ENCODE measurements around the gene CAMK2B. TPM values are rescaled to one million over a fixed set of nuclear protein-coding genes. Genes with fewer than 3 reads are reported as not detected.

CAMK2B gene
- total and polyA plus RNA-seq, 2 of the 13 experiments (the other 11 are each of a cell fraction or from before 2014, with no cell fraction given): 0.27 to 0.48 TPM

DNA sequence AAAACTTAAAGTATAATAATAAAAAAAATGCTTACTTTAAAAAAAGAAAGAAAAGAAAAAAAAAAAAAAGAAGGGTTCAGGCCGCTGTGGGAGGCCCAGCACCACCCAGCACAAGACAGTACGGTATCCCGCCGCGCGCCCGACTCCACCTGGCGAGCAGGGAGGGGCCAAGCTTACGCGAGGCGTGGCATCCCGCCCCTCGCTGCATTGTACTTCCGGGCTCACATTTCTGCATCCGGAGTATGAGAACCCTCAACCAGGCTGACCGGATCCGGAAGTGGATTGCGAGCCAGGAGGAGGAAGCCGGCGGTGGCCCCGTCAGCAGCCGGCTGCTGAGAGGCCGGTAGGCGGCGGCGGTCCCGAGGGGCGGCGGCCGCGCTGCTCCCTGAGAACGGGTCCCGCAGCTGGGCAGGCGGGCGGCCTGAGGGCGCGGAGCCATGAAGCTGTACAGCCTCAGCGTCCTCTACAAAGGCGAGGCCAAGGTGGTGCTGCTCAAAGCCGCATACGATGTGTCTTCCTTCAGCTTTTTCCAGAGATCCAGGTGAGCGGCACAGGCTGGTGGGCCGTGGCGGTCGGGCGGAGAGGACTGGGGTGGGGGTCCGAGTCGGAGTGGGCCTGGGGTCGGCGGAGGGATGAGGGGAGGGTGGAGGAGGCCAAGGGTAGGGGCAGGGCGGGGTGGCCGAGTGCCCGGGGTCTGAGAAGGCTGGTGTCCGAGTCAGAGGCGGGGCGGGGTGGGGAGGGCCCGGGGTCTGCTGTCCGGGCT is 124.5 kb downstream of the CAMK2B start, which contains the start of gene YKT6 (continued):
- TF ChIP-seq ZNF138 (CRISPR knock-in tag; IDR thresholded peaks at IDR 0.05; ENCODE audit: low read depth) (no peak), PCBP1 (IDR thresholded peaks at IDR 0.05; ENCODE audit: borderline replicate concordance, low read depth, low read length) (0 out of 2 replicates have a peak, but pooled peaks have one; percentile 77), HDAC6 (IDR thresholded peaks at IDR 0.05; ENCODE audit: low read depth, low read length) (no peak), NR2F2 (IDR thresholded peaks at IDR 0.05; ENCODE audit: borderline replicate concordance, low read depth) (no peak), SRSF9 (IDR thresholded peaks at IDR 0.05; ENCODE audit: borderline replicate concordance, insufficient read depth, low read depth, low read length, poor library complexity, severe bottlenecking) (no peak), FOXK1 (CRISPR knock-in tag; IDR thresholded peaks at IDR 0.05; ENCODE audit: borderline replicate concordance, low read depth) (peak; percentile 64; the same call in 1 of the 2 replicates), ZNF34 (CRISPR knock-in tag; IDR thresholded peaks at IDR 0.05; ENCODE audit: borderline replicate concordance) (0 out of 2 replicates have a peak, but pooled peaks have one; percentile 56), ZFP36 (IDR thresholded peaks at IDR 0.05; ENCODE audit: borderline replicate concordance, low read depth, low read length, partially characterized antibody) (no peak), SAP130 (CRISPR knock-in tag; IDR thresholded peaks at IDR 0.05; ENCODE audit: low read depth) (peak; percentile 98), HNRNPL (IDR thresholded peaks at IDR 0.05; ENCODE audit: low read depth, low read length) (0 out of 2 replicates have a peak, but pooled peaks have one; percentile 23), SAFB2 (CRISPR knock-in tag; IDR thresholded peaks at IDR 0.05; ENCODE audit: borderline replicate concordance, low read depth) (no peak; the same call in 1 of the 2 replicates), GABPB1 (CRISPR knock-in tag; IDR thresholded peaks at IDR 0.05) (peak; percentile 97), MXI1 (IDR thresholded peaks at IDR 0.05; ENCODE audit: borderline replicate concordance, low read depth, low read length) (peak; percentile 85; the same call in 1 of the 3 replicates), HIVEP1 (CRISPR knock-in tag; IDR thresholded peaks at IDR 0.05) (no peak), YEATS2 (CRISPR knock-in tag; IDR thresholded peaks at IDR 0.05; ENCODE audit: borderline replicate concordance) (peak; percentile 90), AGO1 (IDR thresholded peaks at IDR 0.05; ENCODE audit: low read depth, low read length, poor library complexity, severe bottlenecking) (peak; percentile 45)
- TF ChIP-seq, protein P1, sequence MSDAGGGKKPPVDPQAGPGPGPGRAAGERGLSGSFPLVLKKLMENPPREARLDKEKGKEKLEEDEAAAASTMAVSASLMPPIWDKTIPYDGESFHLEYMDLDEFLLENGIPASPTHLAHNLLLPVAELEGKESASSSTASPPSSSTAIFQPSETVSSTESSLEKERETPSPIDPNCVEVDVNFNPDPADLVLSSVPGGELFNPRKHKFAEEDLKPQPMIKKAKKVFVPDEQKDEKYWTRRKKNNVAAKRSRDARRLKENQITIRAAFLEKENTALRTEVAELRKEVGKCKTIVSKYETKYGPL (CRISPR knock-in tag; IDR thresholded peaks at IDR 0.05): no peak
- TF ChIP-seq, protein P2, sequence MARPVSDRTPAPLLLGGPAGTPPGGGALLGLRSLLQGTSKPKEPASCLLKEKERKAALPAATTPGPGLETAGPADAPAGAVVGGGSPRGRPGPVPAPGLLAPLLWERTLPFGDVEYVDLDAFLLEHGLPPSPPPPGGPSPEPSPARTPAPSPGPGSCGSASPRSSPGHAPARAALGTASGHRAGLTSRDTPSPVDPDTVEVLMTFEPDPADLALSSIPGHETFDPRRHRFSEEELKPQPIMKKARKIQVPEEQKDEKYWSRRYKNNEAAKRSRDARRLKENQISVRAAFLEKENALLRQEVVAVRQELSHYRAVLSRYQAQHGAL (CRISPR knock-in tag; IDR thresholded peaks at IDR 0.05; ENCODE audit: not compliant biosample characterization): no peak
- TF ChIP-seq, protein P3, sequence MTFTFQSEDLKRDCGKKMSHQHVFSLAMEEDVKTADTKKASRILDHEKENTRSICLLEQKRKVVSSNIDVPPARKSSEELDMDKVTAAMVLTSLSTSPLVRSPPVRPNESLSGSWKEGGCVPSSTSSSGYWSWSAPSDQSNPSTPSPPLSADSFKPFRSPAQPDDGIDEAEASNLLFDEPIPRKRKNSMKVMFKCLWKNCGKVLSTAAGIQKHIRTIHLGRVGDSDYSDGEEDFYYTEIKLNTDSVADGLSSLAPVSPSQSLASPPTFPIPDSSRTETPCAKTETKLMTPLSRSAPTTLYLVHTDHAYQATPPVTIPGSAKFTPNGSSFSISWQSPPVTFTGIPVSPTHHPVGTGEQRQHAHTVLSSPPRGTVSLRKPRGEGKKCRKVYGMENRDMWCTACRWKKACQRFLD (CRISPR knock-in tag; IDR thresholded peaks at IDR 0.05; ENCODE audit: borderline replicate concordance): no peak
- TF ChIP-seq, protein P4, sequence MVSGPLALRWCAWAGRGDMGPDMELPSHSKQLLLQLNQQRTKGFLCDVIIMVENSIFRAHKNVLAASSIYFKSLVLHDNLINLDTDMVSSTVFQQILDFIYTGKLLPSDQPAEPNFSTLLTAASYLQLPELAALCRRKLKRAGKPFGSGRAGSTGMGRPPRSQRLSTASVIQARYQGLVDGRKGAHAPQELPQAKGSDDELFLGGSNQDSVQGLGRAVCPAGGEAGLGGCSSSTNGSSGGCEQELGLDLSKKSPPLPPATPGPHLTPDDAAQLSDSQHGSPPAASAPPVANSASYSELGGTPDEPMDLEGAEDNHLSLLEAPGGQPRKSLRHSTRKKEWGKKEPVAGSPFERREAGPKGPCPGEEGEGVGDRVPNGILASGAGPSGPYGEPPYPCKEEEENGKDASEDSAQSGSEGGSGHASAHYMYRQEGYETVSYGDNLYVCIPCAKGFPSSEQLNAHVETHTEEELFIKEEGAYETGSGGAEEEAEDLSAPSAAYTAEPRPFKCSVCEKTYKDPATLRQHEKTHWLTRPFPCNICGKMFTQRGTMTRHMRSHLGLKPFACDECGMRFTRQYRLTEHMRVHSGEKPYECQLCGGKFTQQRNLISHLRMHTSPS (CRISPR knock-in tag; IDR thresholded peaks at IDR 0.05; ENCODE audit: low read depth): no peak
